Subcutaneous abdominal adipose tissue (tissue), 5 donors: ENCODE measurements around the gene UMAD1.

Source experiments
- H3K27ac ChIP-seq: one replicate; pipeline ENCODE4 v1.7.0; 2013; ENCODE audit warnings: low read depth, mild to moderate bottlenecking, inconsistent platforms, low read length, moderate library complexity
- H3K27me3 ChIP-seq, 5 donors: one replicate each; pipeline ENCODE4 v1.7.0; 2013; ENCODE audit warnings: low read length in 5 of 5, inconsistent platforms in 1 of 5; ENCODE audit not compliant: control insufficient read depth in 5 of 5, insufficient read depth in 4 of 5
- H3K36me3 ChIP-seq, 5 donors: one replicate each; pipeline ENCODE4 v1.7.0; 2013; ENCODE audit warnings: low read length in 5 of 5; ENCODE audit not compliant: control insufficient read depth in 5 of 5, insufficient read depth in 5 of 5
- H3K4me1 ChIP-seq, 5 donors: one replicate each; pipeline ENCODE4 v1.7.0; 2013; ENCODE audit warnings: low read length in 5 of 5, mild to moderate bottlenecking in 3 of 5, moderate library complexity in 1 of 5; ENCODE audit not compliant: control insufficient read depth in 5 of 5, insufficient read depth in 5 of 5
- H3K4me3 ChIP-seq, 5 donors: one replicate each; pipeline ENCODE4 v1.7.0; 2013; ENCODE audit warnings: low read length in 5 of 5, low read depth in 1 of 5
- H3K9ac ChIP-seq, 5 donors: one replicate each; pipeline ENCODE4 v1.7.0; 2013; ENCODE audit warnings: low read length in 5 of 5, mild to moderate bottlenecking in 4 of 5, moderate library complexity in 3 of 5
- H3K9me3 ChIP-seq, 5 donors: one replicate each; pipeline ENCODE4 v1.7.0; 2013; ENCODE audit warnings: low read length in 5 of 5; ENCODE audit not compliant: control insufficient read depth in 5 of 5
- donor health status: healthy.
- donor health status: healthy.
- donor health status: healthy.
- donor health status: healthy.
- donor health status: healthy.

UMAD1 gene

DNA sequence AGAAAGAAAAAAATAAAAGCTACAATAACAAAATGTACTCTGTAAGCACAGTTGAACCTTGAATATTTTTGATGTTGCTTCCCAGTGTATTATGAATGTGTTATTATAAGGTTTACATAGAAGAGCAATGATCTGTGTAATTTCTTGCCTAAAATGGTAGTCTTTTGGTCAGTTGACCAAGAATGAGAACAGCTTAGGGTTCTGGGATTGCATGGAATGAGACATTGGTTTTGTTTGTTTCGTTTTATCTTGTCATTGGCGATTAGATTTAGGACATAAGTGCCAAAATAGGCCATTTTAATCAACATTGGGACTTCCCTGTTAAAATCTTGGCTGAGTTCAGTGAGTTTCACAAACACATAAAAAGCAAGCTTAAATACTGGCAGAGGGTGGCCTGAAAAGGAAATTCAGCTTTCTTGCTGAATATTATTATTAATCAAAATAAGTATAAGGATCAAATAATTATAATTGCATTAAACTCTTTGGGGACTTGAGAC lies 278.9 kb downstream of the UMAD1 start:
- H3K4me1 ChIP-seq = peaks cover 0 to 6% (median 0%) of the 10 kb centered on the region in 5 donors
- H3K27ac ChIP-seq = no peak overlapping the region
- H3K4me3 ChIP-seq = no peak overlapping the region
- H3K36me3 ChIP-seq = no peaks in the 10 kb centered on the region
- no peaks in the 10 kb centered on the region for H3K9me3 ChIP-seq
- H3K27me3 ChIP-seq = no peaks in the 10 kb centered on the region
- H3K9ac ChIP-seq = no peak overlapping the region

DNA sequence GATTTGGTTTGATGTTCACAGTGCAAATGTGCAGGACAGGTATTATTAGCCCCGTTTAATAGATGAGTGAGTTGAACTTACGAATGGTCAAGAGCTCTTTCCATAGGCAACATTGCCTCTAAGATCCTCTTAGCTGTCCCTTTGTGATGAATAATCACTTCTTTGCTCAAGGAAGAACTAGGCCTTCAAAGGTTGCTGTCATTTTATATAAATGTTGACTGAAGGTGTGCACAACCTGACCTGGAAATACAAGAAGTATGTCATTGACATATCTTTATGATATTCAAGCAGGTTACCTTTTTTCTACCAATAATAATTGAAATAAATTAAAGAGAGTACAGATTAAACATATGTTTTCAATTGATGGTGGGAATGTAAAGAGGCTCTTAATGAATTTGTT lies 279.5 kb downstream of the UMAD1 start:
- Histone ChIP-seq H3K9ac (no peak overlapping the region), H3K27me3 (no peaks in the 10 kb centered on the region), H3K36me3 (no peaks in the 10 kb centered on the region), H3K9me3 (no peaks in the 10 kb centered on the region), H3K4me1 (peaks cover 0 to 9% (median 0%) of the 10 kb centered on the region in 5 donors), H3K4me3 (no peak overlapping the region), H3K27ac (no peak overlapping the region)

DNA sequence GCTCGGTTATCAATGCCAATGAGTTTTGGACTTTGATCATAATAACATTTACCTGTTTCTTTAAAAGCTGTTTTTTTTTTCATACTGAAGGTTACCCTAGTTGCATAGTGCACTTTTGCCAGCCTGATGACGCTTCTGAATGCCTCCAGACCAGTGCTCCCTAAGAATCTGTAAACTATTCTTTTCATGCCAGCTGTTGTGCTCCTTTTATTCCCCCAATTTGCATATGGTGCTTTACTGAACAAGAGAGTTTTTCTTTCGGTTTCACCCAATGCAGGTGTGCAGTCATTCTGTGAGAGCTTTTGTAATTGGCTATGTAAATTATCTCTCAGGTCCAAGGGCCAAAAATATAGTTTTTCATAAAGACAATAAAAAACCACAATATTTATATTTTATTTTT lies 279.9 kb downstream of the UMAD1 start:
- no peaks in the 10 kb centered on the region for H3K27me3 ChIP-seq
- H3K9me3 ChIP-seq = no peaks in the 10 kb centered on the region
- no peak overlapping the region for H3K9ac ChIP-seq
- no peak overlapping the region for H3K27ac ChIP-seq
- H3K36me3 ChIP-seq = no peaks in the 10 kb centered on the region
- peaks cover 0 to 9% (median 0%) of the 10 kb centered on the region in 5 donors for H3K4me1 ChIP-seq
- H3K4me3 ChIP-seq = no peak overlapping the region

DNA sequence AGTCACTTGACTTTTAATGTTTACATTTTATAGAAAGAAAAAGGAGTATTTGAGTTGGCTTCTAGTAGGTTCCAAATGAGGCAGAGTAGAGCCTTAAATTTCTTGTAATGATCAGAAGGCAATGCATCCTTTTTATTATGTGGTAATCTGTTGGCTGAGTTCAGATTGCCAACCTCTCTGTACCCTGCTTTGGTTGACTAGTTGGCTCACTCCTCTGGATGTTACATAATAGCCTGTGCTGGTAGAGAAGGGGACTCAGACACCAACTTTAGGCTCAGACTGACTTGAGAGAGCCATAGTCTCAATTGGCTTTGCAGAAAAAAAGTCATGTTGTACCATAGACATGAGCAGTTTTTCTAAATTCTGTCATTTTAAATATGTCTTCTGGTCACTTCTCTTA lies 281.3 kb downstream of the UMAD1 start:
- Histone ChIP-seq H3K4me3 (no peak overlapping the region), H3K4me1 (peaks cover 0 to 9% (median 0%) of the 10 kb centered on the region in 5 donors), H3K36me3 (no peaks in the 10 kb centered on the region), H3K27me3 (no peaks in the 10 kb centered on the region), H3K9me3 (no peaks in the 10 kb centered on the region), H3K9ac (no peak overlapping the region), H3K27ac (no peak overlapping the region)

DNA sequence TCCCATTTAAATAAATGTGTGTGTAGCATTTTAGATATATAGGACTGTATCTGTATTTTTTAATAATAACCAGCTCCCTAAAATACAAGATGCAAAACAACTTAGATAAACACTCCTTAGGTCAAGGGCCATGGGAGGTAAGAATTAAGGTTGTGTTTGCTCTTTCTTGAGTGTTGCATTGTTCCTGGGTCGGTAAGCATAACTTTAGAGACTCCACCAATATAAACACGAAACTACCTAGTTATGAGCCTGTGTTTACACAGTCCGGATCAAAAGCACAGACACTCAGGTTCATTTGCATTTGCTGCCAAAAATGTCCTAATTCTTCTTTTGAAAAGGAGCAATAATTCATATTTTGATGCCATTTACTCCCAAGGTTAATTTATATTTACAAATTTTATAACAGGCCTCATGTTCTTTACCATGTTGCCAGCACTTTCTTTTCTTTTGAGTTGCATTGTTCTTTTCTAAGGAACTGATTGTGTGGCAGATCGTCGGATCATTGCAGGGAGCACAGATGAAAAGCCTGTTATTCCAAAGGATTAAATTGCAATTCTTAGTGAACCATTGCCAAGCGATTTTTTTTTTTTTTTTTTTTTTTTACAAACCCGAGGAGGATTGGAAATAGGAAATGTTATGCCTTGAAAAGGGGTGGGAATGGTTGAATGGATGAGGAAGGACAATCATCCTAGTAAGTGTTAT lies 282.3 kb downstream of the UMAD1 start:
- Histone ChIP-seq H3K9ac (no peak overlapping the region), H3K9me3 (no peaks in the 10 kb centered on the region), H3K27ac (no peak overlapping the region)

DNA sequence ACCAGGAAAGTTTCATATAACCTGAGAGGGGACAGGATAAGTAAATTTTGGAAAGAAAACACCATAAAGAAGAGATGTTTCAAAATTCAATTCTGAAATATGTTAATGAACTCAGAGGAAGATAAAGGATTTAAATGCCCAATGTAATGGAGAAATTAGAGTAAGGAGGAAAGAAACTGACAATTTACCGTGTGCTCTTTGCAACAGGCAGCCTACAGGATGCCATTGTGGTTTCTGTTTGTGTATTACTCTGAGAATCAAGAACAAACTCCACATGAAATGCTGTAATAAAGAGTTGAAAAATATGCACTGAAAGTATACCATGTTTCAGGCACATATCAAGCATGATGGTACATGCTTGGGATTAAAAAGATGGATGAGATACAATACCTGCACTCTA lies 283.3 kb downstream of the UMAD1 start:
- no peak overlapping the region for H3K27ac ChIP-seq
- H3K9me3 ChIP-seq = no peaks in the 10 kb centered on the region
- H3K27me3 ChIP-seq = no peaks in the 10 kb centered on the region
- H3K36me3 ChIP-seq = no peaks in the 10 kb centered on the region
- H3K9ac ChIP-seq = no peak overlapping the region
- H3K4me3 ChIP-seq = no peak overlapping the region
- H3K4me1 ChIP-seq = peaks cover 0 to 14% (median 0%) of the 10 kb centered on the region in 5 donors

More for the DNA sequence above, 282.3 kb downstream of the UMAD1 start:
- no peaks in the 10 kb centered on the region for H3K36me3 ChIP-seq
- no peaks in the 10 kb centered on the region for H3K27me3 ChIP-seq
- no peak overlapping the region for H3K4me3 ChIP-seq
- peaks cover 0 to 9% (median 0%) of the 10 kb centered on the region in 5 donors for H3K4me1 ChIP-seq

DNA sequence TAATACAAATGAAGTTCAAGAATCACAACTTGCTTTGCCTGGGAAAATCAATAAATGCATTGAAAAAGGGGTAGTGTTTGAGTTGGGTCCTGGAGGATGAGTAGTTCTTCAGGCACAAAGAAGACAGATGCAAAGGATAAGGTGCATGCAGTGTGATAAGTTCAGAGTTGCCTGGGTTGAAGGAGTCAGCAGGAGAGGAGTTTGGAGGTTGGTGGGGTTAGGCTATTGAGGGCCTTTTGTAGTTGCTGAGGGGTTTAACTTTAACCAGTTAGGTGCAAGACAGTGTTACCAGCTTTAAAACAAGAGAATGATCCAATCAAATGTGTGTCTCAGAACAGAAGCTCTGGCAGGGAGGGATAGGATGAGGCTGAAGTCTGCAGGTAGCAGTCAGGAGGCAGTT lies 283.8 kb downstream of the UMAD1 start:
- Histone ChIP-seq H3K27me3 (no peaks in the 10 kb centered on the region), H3K27ac (no peak overlapping the region), H3K36me3 (no peaks in the 10 kb centered on the region), H3K4me3 (no peak overlapping the region), H3K9me3 (no peaks in the 10 kb centered on the region), H3K9ac (no peak overlapping the region), H3K4me1 (peaks cover 0 to 19% (median 0%) of the 10 kb centered on the region in 5 donors)
